Measurements from ENCODE around the gene GGN. TPM values are rescaled to one million over a fixed set of nuclear protein-coding genes. Genes with fewer than 3 reads are reported as not detected.

Gene GGN
- total RNA-seq, 1 donor from 2014 or later: not detected

DNA sequence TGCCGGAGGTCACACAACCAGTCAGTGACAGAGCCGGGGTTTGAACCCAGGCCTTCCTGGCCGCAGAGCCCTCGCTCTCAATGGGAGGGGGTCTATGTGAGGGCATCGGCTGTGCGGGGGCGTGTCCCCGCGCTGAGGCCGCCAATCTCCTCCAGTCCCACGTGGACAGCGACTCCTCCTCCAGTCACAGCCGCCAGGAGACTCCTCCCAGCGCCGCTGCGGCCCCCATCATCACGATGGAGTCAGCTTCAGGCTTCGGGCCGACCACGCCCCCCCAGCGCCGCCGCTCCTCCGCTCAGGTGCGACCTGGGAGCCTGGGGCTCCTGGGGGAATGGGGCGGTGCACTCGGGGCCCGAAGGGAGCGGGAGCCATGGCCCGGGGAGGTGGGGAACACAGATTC lies 6.7 kb upstream of the GGN start:
- TF ChIP-seq, protein P1, sequence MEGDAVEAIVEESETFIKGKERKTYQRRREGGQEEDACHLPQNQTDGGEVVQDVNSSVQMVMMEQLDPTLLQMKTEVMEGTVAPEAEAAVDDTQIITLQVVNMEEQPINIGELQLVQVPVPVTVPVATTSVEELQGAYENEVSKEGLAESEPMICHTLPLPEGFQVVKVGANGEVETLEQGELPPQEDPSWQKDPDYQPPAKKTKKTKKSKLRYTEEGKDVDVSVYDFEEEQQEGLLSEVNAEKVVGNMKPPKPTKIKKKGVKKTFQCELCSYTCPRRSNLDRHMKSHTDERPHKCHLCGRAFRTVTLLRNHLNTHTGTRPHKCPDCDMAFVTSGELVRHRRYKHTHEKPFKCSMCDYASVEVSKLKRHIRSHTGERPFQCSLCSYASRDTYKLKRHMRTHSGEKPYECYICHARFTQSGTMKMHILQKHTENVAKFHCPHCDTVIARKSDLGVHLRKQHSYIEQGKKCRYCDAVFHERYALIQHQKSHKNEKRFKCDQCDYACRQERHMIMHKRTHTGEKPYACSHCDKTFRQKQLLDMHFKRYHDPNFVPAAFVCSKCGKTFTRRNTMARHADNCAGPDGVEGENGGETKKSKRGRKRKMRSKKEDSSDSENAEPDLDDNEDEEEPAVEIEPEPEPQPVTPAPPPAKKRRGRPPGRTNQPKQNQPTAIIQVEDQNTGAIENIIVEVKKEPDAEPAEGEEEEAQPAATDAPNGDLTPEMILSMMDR (IDR thresholded peaks at IDR 0.05): no peak
- H3K9me3 ChIP-seq: no peaks in the 10 kb centered on the region
- no peak overlapping the region for H3K4me3 ChIP-seq
- peaks cover 39% of the 10 kb centered on the region for H3K27me3 ChIP-seq
- intact Hi-C loops (cut with DNase I): no loop called here
- H3K36me3 ChIP-seq: no peaks in the 10 kb centered on the region
- no peaks in the 10 kb centered on the region for H3K4me1 ChIP-seq
- no peak overlapping the region for H3K27ac ChIP-seq
- ATAC-seq (peak; percentile 10), DNase-seq (no peak)

DNA sequence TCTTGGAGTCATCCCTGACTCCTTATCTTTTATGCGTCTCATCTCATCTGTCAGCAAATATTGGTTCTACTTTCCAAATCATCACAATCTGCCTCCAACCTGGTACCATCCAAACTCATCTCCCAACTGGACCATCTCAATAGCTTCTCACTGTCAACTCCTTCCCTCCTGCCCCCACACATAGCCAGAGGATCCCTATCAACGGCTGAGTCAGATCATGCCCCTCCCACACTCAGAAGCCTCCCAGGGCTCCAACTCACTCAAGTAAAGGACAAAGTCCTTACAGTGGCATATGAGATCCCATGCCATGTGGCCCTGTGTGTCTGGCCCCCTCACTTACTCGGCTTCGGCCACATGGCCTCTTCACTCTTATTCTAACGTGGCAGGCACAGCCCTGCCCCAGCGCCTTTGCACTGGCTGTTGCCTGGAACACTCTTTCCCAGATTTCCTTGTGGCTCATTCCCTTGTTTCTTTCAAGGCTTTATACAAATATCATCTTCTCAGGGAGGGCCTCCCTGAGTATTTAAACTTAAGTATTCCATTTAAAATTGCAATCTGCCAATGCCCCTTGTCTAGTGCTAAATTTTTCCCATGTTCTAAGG lies 5.0 kb upstream of the GGN start:
- H3K27me3 ChIP-seq: peaks cover 23% of the 10 kb centered on the region
- peaks cover 9% of the 10 kb centered on the region for H3K4me1 ChIP-seq
- no peaks in the 10 kb centered on the region for H3K36me3 ChIP-seq
- no peak overlapping the region for H3K27ac ChIP-seq
- H3K4me3 ChIP-seq: no peak overlapping the region
- ATAC-seq: no peak
- DNase-seq: no peak
- no peaks in the 10 kb centered on the region for H3K9me3 ChIP-seq
- TF ChIP-seq, protein P1 (IDR thresholded peaks at IDR 0.05): no peak
- intact Hi-C loops (cut with DNase I): no loop called here

DNA sequence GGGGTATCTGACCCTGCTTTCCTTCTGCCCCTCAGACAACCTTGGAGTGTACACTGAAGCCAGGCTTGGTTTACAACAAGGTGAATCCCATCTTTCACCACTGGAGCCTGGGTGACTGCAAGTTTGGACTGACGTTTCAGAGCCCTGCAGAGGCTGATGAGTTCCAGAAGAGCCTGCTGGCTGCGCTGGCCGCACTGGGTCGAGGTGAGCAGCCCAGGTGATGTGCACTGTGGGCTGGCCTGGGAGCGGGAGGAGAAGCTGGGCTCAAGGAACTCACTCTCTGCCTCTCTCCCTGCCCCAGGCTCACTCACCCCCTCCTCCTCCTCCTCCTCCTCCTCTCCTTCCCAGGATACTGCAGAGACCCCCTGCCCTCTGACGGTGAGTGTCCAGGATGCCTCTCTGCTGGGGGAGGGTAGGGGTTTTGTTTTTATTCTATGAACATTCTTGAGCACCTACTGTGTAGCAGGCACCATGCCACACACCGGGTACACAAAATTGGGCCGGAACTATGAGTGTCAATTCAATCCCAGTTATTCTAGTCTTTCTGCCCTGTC lies 4.2 kb upstream of the GGN start:
- Histone ChIP-seq H3K9me3 (no peaks in the 10 kb centered on the region), H3K36me3 (no peaks in the 10 kb centered on the region), H3K27ac (no peak overlapping the region), H3K4me3 (no peak overlapping the region), H3K4me1 (peaks cover 18% of the 10 kb centered on the region), H3K27me3 (peaks cover 23% of the 10 kb centered on the region)
- ATAC-seq (no peak), DNase-seq (no peak)
- TF ChIP-seq, protein P1 (IDR thresholded peaks at IDR 0.05): no peak
- intact Hi-C loops (cut with DNase I): no loop called here

DNA sequence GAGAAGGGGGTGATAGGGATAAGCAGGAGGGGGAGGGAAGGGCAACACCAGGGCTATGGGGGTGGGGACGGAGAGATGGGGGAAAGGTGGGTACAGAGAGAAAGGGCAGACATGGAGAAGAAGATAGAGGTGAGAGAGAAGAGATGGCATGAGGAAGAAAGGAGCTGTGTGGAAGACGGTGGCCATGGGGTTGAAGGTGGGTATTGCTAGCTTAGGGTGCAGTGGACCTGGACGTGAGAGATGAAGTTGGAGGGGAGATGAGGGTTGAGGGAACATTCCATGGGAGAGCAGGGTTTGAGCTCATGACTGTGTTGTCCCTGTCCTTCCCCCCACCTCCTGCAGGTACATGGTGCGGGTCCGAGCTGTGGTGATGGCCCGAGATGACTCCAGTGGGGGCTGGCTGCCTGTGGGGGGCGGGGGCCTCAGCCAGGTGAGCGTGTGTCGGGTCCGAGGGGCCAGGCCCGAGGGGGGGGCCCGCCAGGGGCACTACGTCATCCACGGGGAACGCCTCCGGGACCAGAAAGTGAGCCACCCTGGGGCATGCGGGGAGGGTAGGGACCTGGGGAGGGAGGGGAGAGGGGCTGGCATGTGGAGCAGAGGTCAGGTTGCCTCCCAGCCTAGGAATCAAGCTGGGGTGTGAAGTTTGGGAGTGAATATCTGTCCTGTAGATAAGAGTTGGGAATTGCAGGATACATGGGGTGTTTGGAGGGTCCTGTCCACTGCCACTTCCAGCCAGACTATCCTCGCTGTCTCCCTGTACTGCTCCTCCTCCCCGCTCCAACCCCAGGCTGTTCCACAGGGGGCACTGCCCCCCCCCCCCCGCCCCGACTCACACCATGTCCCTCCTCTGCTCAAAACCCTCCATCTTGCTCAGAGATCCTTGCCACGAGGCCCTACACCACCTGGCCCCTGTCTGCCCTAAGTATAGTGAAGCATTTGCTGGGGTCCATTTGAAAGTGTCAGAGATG lies 2.4 kb upstream of the GGN start:
- Histone ChIP-seq H3K9me3 (no peaks in the 10 kb centered on the region), H3K4me3 (no peak overlapping the region), H3K27ac (no peak overlapping the region), H3K27me3 (peaks cover 9% of the 10 kb centered on the region), H3K36me3 (no peaks in the 10 kb centered on the region), H3K4me1 (peaks cover 25% of the 10 kb centered on the region)
- intact Hi-C loops (cut with DNase I): no loop called here
- ATAC-seq: no peak
- no peak for DNase-seq
- TF ChIP-seq, protein P1 (IDR thresholded peaks at IDR 0.05): no peak

DNA sequence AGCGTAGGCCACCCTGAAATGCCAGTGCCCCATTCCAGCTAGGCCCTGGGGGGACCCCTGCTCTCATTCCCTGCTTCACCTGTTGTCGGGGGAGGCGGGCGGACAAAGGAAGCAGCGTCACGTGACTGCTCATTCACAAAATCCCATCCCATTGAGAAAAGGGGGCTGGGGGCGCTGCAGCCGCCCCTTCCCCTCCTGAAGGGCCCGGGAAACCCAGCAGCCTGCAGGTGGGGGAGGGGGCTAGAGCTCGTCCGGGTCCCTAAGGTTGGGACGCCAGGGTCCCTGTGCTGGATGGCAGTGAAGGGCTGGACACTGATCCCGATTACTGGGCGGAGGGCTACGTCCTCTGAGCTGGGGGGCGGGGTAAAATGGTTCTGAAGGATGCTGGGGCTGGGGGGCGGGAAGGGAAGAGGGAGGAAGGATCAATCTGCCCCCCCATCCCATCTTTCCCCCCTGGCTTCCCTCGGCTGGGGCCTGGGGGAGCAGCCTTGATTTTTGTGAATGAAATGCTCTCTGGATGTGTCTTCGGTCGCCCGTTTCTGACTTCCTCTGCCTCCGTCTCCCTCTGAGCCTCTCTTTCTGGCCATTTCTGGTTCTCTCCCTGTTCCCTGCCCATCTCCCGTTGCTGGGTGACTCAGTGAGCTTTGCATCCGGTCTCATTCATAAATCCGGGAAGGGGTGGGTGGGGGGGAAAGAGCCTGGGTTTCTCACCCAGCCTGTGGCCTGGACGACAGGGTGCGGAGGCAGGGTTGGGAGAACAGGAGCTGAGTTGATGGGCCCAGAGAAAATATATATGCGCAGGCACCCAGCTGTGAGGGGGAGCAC lies 1.5 kb upstream of the GGN start:
- Histone ChIP-seq H3K4me1 (peaks cover 25% of the 10 kb centered on the region), H3K27me3 (peaks cover 3% of the 10 kb centered on the region), H3K4me3 (peak overlapping the region; percentile 60), H3K36me3 (no peaks in the 10 kb centered on the region), H3K9me3 (no peaks in the 10 kb centered on the region), H3K27ac (no peak overlapping the region)
- no peak for ATAC-seq
- intact Hi-C loops (cut with DNase I): no loop called here
- TF ChIP-seq, protein P1 (IDR thresholded peaks at IDR 0.05): no peak
- DNase-seq: no peak
